Naive B cell (primary cell): ENCODE data around the gene MAP3K10. TPM values are rescaled to one million over a fixed set of nuclear protein-coding genes. Genes with fewer than 3 reads are reported as not detected.
A peak's percentile ranks its signal among the peaks of the same experiment; 100 is the strongest.

Source experiments
- ATAC-seq, 2 donors: fragments of 150-1000 bp; cut with Tn5 transposase; 2 replicates each; pipeline ENCODE4 v1.10.0; 2021; ENCODE audit warnings: low read depth in 2 of 2, mild to moderate bottlenecking in 2 of 2, moderate library complexity in 2 of 2
- DNase-seq: peaks from one replicate; pipeline ENCODE4 v3.0.0; 2022
- H3K27ac Mint-ChIP-seq, 6 donors: one replicate each; pipeline ENCODE4 v1.8.0; 2020 to 2022; ENCODE audit warnings: mild to moderate bottlenecking in 6 of 6, mixed read lengths in 6 of 6, moderate library complexity in 5 of 6, inconsistent platforms in 2 of 6
- H3K27me3 Mint-ChIP-seq, 3 donors: one replicate each; pipeline ENCODE4 v1.8.0; 2021 to 2022; ENCODE audit warnings: mixed read lengths in 3 of 3, mild to moderate bottlenecking in 1 of 3
- H3K36me3 Mint-ChIP-seq, 2 donors: one replicate each; pipeline ENCODE4 v1.8.0; 2020 to 2022; ENCODE audit warnings: mixed read lengths in 2 of 2, inconsistent platforms in 1 of 2, mild to moderate bottlenecking in 1 of 2
- H3K4me1 Mint-ChIP-seq, 3 donors: one replicate each; pipeline ENCODE4 v1.8.0; 2020 to 2022; ENCODE audit warnings: mixed read lengths in 3 of 3, inconsistent platforms in 1 of 3, mild to moderate bottlenecking in 1 of 3, moderate library complexity in 1 of 3
- H3K4me3 Mint-ChIP-seq, 8 donors: one replicate each; pipeline ENCODE4 v1.8.0; 2020 to 2022; ENCODE audit warnings: mild to moderate bottlenecking in 8 of 8, mixed read lengths in 8 of 8, moderate library complexity in 8 of 8, inconsistent platforms in 2 of 8
- H3K9me3 Mint-ChIP-seq, 7 donors: one replicate each; pipeline ENCODE4 v1.8.0; 2020 to 2022; ENCODE audit warnings: mixed read lengths in 7 of 7, mild to moderate bottlenecking in 5 of 7, inconsistent platforms in 2 of 7, moderate library complexity in 1 of 7
- polyA plus RNA-seq, 6 donors: library from polyadenylated mRNA; unstranded; fragments of 300-500 nt; fragmentation: Illumina TruSeq; gene quantifications; one replicate each; pipeline ENCODE4 v1.2.3, GENCODE V29; 2021; ENCODE audit warnings: low read depth in 6 of 6

MAP3K10 gene
- polyA plus RNA-seq, 6 donors from 2014 or later = 0.13 to 1.3 (median 0.21) TPM; not detected in 3

- no peaks in the 10 kb centered on the region for H3K4me1 Mint-ChIP-seq
- H3K27ac Mint-ChIP-seq = no peak overlapping the region
- DNase-seq (no peak), ATAC-seq (no peak)
- no peaks in the 10 kb centered on the region for H3K36me3 Mint-ChIP-seq
- peaks cover 7 to 24% (median 17%) of the 10 kb centered on the region in 3 donors for H3K27me3 Mint-ChIP-seq
- H3K4me3 Mint-ChIP-seq = no peak overlapping the region
- no peaks in the 10 kb centered on the region for H3K9me3 Mint-ChIP-seq
Measured at GRCh38 chr19:40184273-40184672, 7.0 kb upstream of the MAP3K10 start.

- H3K4me1 Mint-ChIP-seq = peaks cover 27 to 36% (median 30%) of the 10 kb centered on the region in 3 donors
- peak; percentile 9 for DNase-seq
- no peaks in the 10 kb centered on the region for H3K36me3 Mint-ChIP-seq
- no peaks in the 10 kb centered on the region for H3K9me3 Mint-ChIP-seq
- no peak overlapping the region for H3K27ac Mint-ChIP-seq
- H3K27me3 Mint-ChIP-seq = no peaks in the 10 kb centered on the region
- H3K4me3 Mint-ChIP-seq = peak overlapping the region; percentile 42 to 89 (median 78)
- peak; percentile 9 to 11 for ATAC-seq
Measured at GRCh38 chr19:40191836-40192646, 815 bp downstream of the MAP3K10 start.

GRCh38 chr19:40192758-40193586 lies 1.7 kb downstream of the MAP3K10 start:
- peak overlapping the region in 1 of 6 donors; percentile 56 for H3K27ac Mint-ChIP-seq
- no peaks in the 10 kb centered on the region for H3K36me3 Mint-ChIP-seq
- H3K9me3 Mint-ChIP-seq = no peaks in the 10 kb centered on the region
- no peak for DNase-seq
- no peaks in the 10 kb centered on the region for H3K27me3 Mint-ChIP-seq
- peak overlapping the region; percentile 42 to 89 (median 78) for H3K4me3 Mint-ChIP-seq
- ATAC-seq = no peak
- H3K4me1 Mint-ChIP-seq = peaks cover 29 to 36% (median 30%) of the 10 kb centered on the region in 3 donors

- no peaks in the 10 kb centered on the region for H3K27me3 Mint-ChIP-seq
- no peaks in the 10 kb centered on the region for H3K36me3 Mint-ChIP-seq
- H3K4me1 Mint-ChIP-seq = peaks cover 30 to 36% (median 30%) of the 10 kb centered on the region in 3 donors
- H3K27ac Mint-ChIP-seq = peak overlapping the region in 2 of 6 donors; percentile 17 to 74
- DNase-seq = no peak
- H3K4me3 Mint-ChIP-seq = peak overlapping the region in 5 of 8 donors; percentile 13 to 86 (median 77)
- no peaks in the 10 kb centered on the region for H3K9me3 Mint-ChIP-seq
- ATAC-seq = no peak
Measured at GRCh38 chr19:40193587-40193849, 2.3 kb downstream of the MAP3K10 start.

- Mint-ChIP-seq H3K36me3 (peaks cover 3 to 4% of the 10 kb centered on the region in 2 donors), H3K27ac (peak overlapping the region in 1 of 6 donors; percentile 54), H3K27me3 (no peaks in the 10 kb centered on the region), H3K9me3 (no peaks in the 10 kb centered on the region), H3K4me3 (no peak overlapping the region), H3K4me1 (peaks cover 9 to 20% (median 15%) of the 10 kb centered on the region in 3 donors)
- no peak for ATAC-seq
- no peak for DNase-seq
Measured at GRCh38 chr19:40198272-40198990, 7.2 kb downstream of the MAP3K10 start.

GRCh38 chr19:40200341-40201099 lies 9.3 kb downstream of the MAP3K10 start:
- Mint-ChIP-seq H3K4me3 (no peak overlapping the region), H3K27me3 (no peaks in the 10 kb centered on the region), H3K9me3 (no peaks in the 10 kb centered on the region), H3K27ac (no peak overlapping the region), H3K4me1 (peaks cover 0 to 8% (median 0%) of the 10 kb centered on the region in 3 donors), H3K36me3 (peaks cover 4 to 15% of the 10 kb centered on the region in 2 donors)
- no peak for DNase-seq
- ATAC-seq = no peak

- Mint-ChIP-seq H3K36me3 (peaks cover 1 to 16% of the 10 kb centered on the region in 2 donors), H3K9me3 (no peaks in the 10 kb centered on the region), H3K27ac (no peak overlapping the region), H3K4me3 (no peak overlapping the region), H3K4me1 (no peaks in the 10 kb centered on the region), H3K27me3 (no peaks in the 10 kb centered on the region)
- DNase-seq (no peak), ATAC-seq (no peak)
Measured at GRCh38 chr19:40204381-40204780, 13.2 kb downstream of the MAP3K10 start.

- Mint-ChIP-seq H3K4me3 (no peak overlapping the region), H3K9me3 (no peaks in the 10 kb centered on the region), H3K27ac (no peak overlapping the region), H3K36me3 (peaks cover under 1 to 17% of the 10 kb centered on the region in 2 donors), H3K27me3 (no peaks in the 10 kb centered on the region), H3K4me1 (no peaks in the 10 kb centered on the region)
- no peak for DNase-seq
- no peak for ATAC-seq
Measured at GRCh38 chr19:40205760-40206159, 14.5 kb downstream of the MAP3K10 start.

- H3K27me3 Mint-ChIP-seq = no peaks in the 10 kb centered on the region
Measured at GRCh38 chr19:40208602-40209001, 17.4 kb downstream of the MAP3K10 start.

GRCh38 chr19:40210889-40211288 lies 19.7 kb downstream of the MAP3K10 start:
- peaks cover 6 to 16% of the 10 kb centered on the region in 2 donors for H3K36me3 Mint-ChIP-seq
- H3K4me1 Mint-ChIP-seq = peaks cover 0 to 3% (median 1%) of the 10 kb centered on the region in 3 donors
- ATAC-seq = no peak
- peak overlapping the region in 2 of 6 donors; percentile 71 to 72 for H3K27ac Mint-ChIP-seq
- DNase-seq = no peak
- H3K9me3 Mint-ChIP-seq = no peaks in the 10 kb centered on the region
- H3K27me3 Mint-ChIP-seq = peaks cover 0 to under 1% (median 0%) of the 10 kb centered on the region in 3 donors
- H3K4me3 Mint-ChIP-seq = no peak overlapping the region

More at GRCh38 chr19:40208602-40209001, 17.4 kb downstream of the MAP3K10 start:
- DNase-seq (no peak), ATAC-seq (no peak)
- Mint-ChIP-seq H3K27ac (no peak overlapping the region), H3K4me1 (peaks cover 0 to 3% (median 0%) of the 10 kb centered on the region in 3 donors), H3K4me3 (no peak overlapping the region), H3K9me3 (no peaks in the 10 kb centered on the region), H3K36me3 (peaks cover 6 to 28% of the 10 kb centered on the region in 2 donors)

GRCh38 chr19:40213251-40213829 lies 22.1 kb downstream of the MAP3K10 start:
- Mint-ChIP-seq H3K36me3 (peaks cover 6 to 24% of the 10 kb centered on the region in 2 donors), H3K4me3 (no peak overlapping the region), H3K9me3 (no peaks in the 10 kb centered on the region)

GRCh38 chr19:40213882-40214570 lies 22.8 kb downstream of the MAP3K10 start:
- peaks cover 8 to 13% (median 11%) of the 10 kb centered on the region in 3 donors for H3K4me1 Mint-ChIP-seq
- no peak overlapping the region for H3K4me3 Mint-ChIP-seq
- no peak for DNase-seq
- peaks cover 0 to 1% (median 0%) of the 10 kb centered on the region in 7 donors for H3K9me3 Mint-ChIP-seq
- H3K27ac Mint-ChIP-seq = no peak overlapping the region
- peaks cover 12 to 26% (median 15%) of the 10 kb centered on the region in 3 donors for H3K27me3 Mint-ChIP-seq
- peaks cover 6 to 24% of the 10 kb centered on the region in 2 donors for H3K36me3 Mint-ChIP-seq
- ATAC-seq = no peak

More at GRCh38 chr19:40213251-40213829, 22.1 kb downstream of the MAP3K10 start:
- ATAC-seq (no peak), DNase-seq (no peak)
- peak overlapping the region in 1 of 6 donors; percentile 18 for H3K27ac Mint-ChIP-seq
- H3K27me3 Mint-ChIP-seq = peaks cover 10 to 19% (median 12%) of the 10 kb centered on the region in 3 donors
- H3K4me1 Mint-ChIP-seq = peaks cover 8 to 11% (median 11%) of the 10 kb centered on the region in 3 donors
